Adipocyte (in vitro differentiated cells): Measurements from ENCODE around the gene AGMO.
A peak's percentile ranks its signal among the peaks of the same experiment; 100 is the strongest.

Experiments
- DNase-seq: peaks from one replicate; pipeline ENCODE4 v3.0.0-alpha.2; 2015; ENCODE audit warnings: low read depth
- H3K27me3 ChIP-seq: replicated peaks from 2 replicates; pipeline ENCODE4 v1.7.0; 2013; ENCODE audit warnings: mild to moderate bottlenecking, low read length, moderate library complexity; ENCODE audit not compliant: control insufficient read depth, insufficient read depth
- H3K36me3 ChIP-seq: 2 replicates; pipeline ENCODE4 v1.7.0; 2013; ENCODE audit warnings: low read length, mild to moderate bottlenecking, moderate library complexity; ENCODE audit not compliant: control insufficient read depth, insufficient read depth, severe bottlenecking
- H3K4me1 ChIP-seq: 2 replicates; pipeline ENCODE4 v1.7.0; 2013; ENCODE audit warnings: mild to moderate bottlenecking, low read length, moderate library complexity; ENCODE audit not compliant: control insufficient read depth, insufficient read depth
- H3K4me3 ChIP-seq: 2 replicates; pipeline ENCODE4 v1.7.0; 2013; ENCODE audit warnings: mild to moderate bottlenecking, low read length, moderate library complexity
- H3K9ac ChIP-seq: 2 replicates; pipeline ENCODE4 v1.7.0; 2013; ENCODE audit warnings: mild to moderate bottlenecking, low read length, moderate library complexity
- H3K9me3 ChIP-seq: 2 replicates; pipeline ENCODE4 v1.7.0; 2013; ENCODE audit warnings: mild to moderate bottlenecking, low read length, moderate library complexity; ENCODE audit not compliant: control insufficient read depth

The AGMO gene

DNA sequence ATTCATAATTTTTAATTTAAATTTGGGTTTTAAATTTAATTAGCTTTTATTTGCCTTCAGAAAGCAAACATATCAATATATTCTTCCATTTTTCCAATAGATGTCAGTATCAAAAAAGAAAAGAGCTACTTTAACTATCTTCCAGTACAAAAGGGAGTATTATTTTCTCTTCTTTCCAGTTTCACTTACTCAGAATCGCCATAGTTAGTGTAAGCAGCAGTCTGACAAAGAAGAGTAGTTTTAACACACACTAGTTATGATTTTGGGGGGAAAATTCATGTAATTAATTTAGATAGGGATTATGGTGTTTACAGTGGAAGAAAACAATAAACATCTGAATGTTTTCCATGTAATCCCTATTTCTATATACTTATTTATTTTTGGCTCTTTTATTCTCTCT is 386.7 kb downstream of the AGMO start:
- Histone ChIP-seq H3K27me3 (no peaks in the 10 kb centered on the region), H3K9me3 (no peaks in the 10 kb centered on the region), H3K4me3 (peak overlapping the region; percentile 6), H3K9ac (peak overlapping the region; percentile 43), H3K36me3 (no peaks in the 10 kb centered on the region), H3K4me1 (peaks cover 3% of the 10 kb centered on the region)
- peak; percentile 29 for DNase-seq

DNA sequence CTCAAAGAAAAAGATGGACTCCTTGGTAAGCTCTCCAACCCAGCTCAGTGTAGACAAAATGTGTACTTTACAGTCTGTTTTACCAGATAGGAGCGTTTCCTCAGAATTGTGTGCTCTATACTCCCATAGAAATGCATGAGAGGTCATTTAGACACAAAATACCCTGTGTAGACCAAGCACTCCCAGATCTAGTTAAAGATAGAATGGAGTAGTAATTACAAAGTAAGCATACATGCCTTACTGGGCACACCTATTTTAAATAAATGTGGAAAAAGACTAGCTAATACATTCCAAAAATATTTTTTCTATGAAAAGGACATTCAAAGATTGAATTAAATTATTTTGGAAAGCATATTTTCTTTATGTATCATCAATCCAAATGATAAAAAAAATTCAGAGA is 387.3 kb downstream of the AGMO start:
- Histone ChIP-seq H3K4me1 (peaks cover 3% of the 10 kb centered on the region), H3K36me3 (no peaks in the 10 kb centered on the region), H3K9me3 (no peaks in the 10 kb centered on the region), H3K9ac (no peak overlapping the region), H3K27me3 (no peaks in the 10 kb centered on the region), H3K4me3 (no peak overlapping the region)
- DNase-seq = peak; percentile 14

DNA sequence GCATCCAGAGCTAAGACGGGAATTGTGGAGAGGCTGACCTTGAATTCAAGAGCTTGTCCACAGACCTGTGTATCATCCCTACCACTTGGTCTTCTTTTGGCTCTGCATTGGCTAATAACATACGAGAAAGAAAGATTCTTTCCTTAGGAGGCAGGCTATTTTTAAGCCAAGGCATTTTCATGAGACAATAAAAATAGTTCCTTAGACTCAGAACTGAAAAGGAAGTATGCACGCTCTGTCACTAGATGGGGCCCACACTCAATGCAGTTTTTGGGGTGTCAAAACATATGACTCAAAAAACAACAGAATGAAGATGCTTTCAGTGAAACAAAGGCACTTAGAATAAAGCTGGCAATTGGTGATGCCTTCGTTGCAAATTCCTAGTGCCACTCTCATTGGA is 393.3 kb downstream of the AGMO start:
- Histone ChIP-seq H3K9me3 (no peaks in the 10 kb centered on the region), H3K9ac (no peak overlapping the region), H3K27me3 (no peaks in the 10 kb centered on the region), H3K36me3 (no peaks in the 10 kb centered on the region), H3K4me3 (no peak overlapping the region), H3K4me1 (no peaks in the 10 kb centered on the region)
- no peak for DNase-seq

DNA sequence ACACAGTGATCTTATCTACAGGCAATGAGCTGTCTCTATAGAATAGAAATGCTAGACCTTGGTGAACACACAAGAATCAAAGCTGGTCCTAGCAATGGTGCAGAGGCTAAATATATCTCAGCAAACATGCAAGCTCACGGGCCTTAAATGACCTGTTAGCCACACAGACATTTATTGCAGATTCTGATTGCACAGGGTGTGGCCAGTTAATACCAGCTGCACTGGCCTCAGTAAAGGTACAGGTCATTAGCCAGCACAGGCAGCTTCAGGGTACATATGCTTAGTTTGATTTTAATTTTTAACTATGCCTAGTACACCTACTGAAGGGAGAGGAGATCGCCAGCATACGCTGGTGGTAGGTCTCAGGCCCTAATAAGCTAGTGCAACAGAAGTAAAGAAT is 393.9 kb downstream of the AGMO start:
- Histone ChIP-seq H3K9ac (no peak overlapping the region), H3K27me3 (no peaks in the 10 kb centered on the region)
- no peak for DNase-seq

DNA sequence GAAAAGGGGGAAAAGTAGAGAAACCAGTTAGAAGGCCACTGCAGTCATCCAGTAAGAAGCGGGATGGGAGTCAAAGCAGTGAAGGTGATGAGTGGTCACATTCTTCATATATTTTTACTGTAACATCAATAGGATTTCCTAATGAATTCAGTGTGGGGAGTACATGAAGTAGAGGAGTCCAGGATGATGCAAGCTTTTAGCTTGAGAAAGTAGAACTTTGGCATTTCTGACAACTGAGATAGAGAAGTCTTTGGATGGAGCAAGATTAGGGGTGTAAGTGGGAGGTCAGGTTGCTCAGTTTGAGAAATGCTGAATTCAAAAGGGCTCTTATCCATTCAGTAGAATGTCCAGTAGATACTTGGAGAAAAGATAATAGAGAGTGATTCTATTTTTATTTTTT is 395.2 kb downstream of the AGMO start:
- no peaks in the 10 kb centered on the region for H3K9me3 ChIP-seq
- H3K27me3 ChIP-seq = no peaks in the 10 kb centered on the region
- no peaks in the 10 kb centered on the region for H3K4me1 ChIP-seq
- H3K9ac ChIP-seq = no peak overlapping the region
- no peak overlapping the region for H3K4me3 ChIP-seq
- no peak for DNase-seq
- H3K36me3 ChIP-seq = no peaks in the 10 kb centered on the region

More for the DNA sequence above, 393.9 kb downstream of the AGMO start:
- H3K4me1 ChIP-seq = no peaks in the 10 kb centered on the region
- no peak overlapping the region for H3K4me3 ChIP-seq
- H3K9me3 ChIP-seq = no peaks in the 10 kb centered on the region
- no peaks in the 10 kb centered on the region for H3K36me3 ChIP-seq

DNA sequence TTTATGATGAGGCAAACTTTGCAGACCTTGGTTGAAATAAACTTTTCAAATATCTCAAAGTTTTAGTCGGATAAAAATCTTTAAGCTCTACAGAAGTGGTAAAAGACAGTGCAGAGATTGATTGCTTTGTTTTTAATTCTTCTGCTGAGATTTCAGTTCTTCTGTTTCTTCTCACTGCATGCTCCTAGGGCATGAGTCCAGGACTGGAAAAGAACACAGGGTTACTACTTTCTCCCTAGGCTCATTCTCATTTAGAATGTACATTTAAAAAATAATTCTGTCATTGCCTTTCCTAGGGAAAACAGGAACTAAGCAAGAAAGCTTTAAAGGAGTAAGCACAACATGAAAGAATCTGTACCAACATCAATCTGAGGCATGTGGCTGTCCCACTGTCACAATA is 402.6 kb downstream of the AGMO start:
- no peaks in the 10 kb centered on the region for H3K27me3 ChIP-seq
- H3K9ac ChIP-seq = no peak overlapping the region
- H3K9me3 ChIP-seq = no peaks in the 10 kb centered on the region
- DNase-seq = no peak
- H3K36me3 ChIP-seq = no peaks in the 10 kb centered on the region
- no peaks in the 10 kb centered on the region for H3K4me1 ChIP-seq
- no peak overlapping the region for H3K4me3 ChIP-seq

- H3K36me3 ChIP-seq = no peaks in the 10 kb centered on the region
- peak; percentile 32 for DNase-seq
- no peaks in the 10 kb centered on the region for H3K9me3 ChIP-seq
- no peaks in the 10 kb centered on the region for H3K27me3 ChIP-seq
- H3K4me1 ChIP-seq = no peaks in the 10 kb centered on the region
- H3K9ac ChIP-seq = no peak overlapping the region
- no peak overlapping the region for H3K4me3 ChIP-seq
These were observed 403.5 kb downstream of the AGMO start for GRCh38 chr7:15158141-15158810.
